Activated naive CD8-positive, alpha-beta T cell (primary cell): ENCODE data around the gene MAPK9.
A peak's percentile ranks its signal among the peaks of the same experiment; 100 is the strongest.

Source experiments
- H3K27ac Mint-ChIP-seq: one replicate; pipeline ENCODE4 v1.8.0; 2021; ENCODE audit warnings: mixed read lengths
- H3K27me3 Mint-ChIP-seq: one replicate; pipeline ENCODE4 v1.8.0; 2021; ENCODE audit warnings: mixed read lengths
- H3K36me3 Mint-ChIP-seq: one replicate; pipeline ENCODE4 v1.8.0; 2021; ENCODE audit warnings: mixed read lengths
- H3K4me1 Mint-ChIP-seq: one replicate; pipeline ENCODE4 v1.8.0; 2021; ENCODE audit warnings: low read depth, mixed read lengths
- H3K4me3 Mint-ChIP-seq: one replicate; pipeline ENCODE4 v1.8.0; 2021; ENCODE audit warnings: mild to moderate bottlenecking, mixed read lengths
- H3K9me3 Mint-ChIP-seq: one replicate; pipeline ENCODE4 v1.8.0; 2021; ENCODE audit warnings: low read depth, mixed read lengths

The MAPK9 gene

DNA sequence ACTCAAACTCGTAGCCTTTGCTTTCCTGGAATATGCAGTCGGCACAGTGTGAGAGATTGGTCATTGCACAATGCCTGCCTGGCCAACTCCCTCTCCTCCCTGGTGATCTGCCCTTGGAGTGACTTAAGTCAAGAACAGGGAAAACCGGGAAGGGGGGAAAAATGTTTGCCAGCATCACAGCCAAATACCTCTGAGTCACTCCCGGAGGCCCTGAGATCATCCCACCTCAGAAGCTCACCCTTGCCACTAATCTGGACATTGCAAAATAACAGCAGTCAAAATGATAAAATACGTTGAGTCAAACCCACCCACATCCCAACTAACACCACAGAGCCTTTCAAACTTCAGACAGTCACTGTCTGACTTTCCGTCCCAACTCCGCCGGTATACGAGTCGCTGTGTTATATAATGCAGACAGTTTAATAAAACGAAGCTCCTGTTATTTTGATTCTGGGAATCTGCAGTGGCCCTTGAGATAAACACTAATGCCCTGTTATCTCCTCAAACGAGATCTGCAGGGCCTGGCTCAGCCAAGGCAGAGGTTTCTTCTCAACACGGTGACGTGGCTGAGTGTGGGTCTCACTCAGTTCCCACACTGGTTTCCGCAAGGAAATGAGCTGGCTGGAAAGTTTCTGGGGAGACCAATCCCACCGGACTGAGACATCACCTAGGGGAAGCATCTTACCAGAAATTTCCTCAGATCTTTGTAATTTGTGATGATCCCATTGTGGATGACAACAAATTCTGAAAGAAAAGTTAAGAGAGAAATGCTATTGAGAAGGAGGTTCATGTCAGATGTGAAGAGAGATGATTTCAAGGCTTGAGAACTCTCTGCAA lies 39.1 kb upstream of the MAPK9 start:
- Mint-ChIP-seq H3K4me1 (no peaks in the 10 kb centered on the region), H3K4me3 (no peak overlapping the region), H3K9me3 (no peaks in the 10 kb centered on the region), H3K36me3 (no peaks in the 10 kb centered on the region), H3K27me3 (peaks cover 3% of the 10 kb centered on the region), H3K27ac (no peak overlapping the region)

DNA sequence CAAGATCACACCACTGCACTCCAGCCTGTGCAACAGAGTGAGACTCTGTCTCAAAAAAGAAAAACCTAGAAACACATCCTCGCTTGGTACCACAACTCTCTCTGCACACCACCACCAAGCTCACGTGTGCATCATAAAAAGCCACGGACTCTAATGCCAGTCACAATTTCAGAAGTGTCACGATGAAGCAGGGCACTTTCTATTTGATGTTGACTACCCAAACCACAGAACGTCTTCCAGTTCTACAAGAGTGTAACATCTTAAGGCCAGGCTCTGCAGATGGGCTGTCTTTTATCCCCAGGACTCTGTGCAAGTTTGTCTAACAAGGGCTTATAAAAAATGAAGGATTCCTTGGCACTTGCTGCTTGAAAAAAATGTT lies 38.4 kb upstream of the MAPK9 start:
- no peak overlapping the region for H3K4me3 Mint-ChIP-seq
- H3K4me1 Mint-ChIP-seq = no peaks in the 10 kb centered on the region
- H3K27ac Mint-ChIP-seq = no peak overlapping the region
- peaks cover 3% of the 10 kb centered on the region for H3K27me3 Mint-ChIP-seq
- H3K9me3 Mint-ChIP-seq = no peaks in the 10 kb centered on the region
- H3K36me3 Mint-ChIP-seq = no peaks in the 10 kb centered on the region

DNA sequence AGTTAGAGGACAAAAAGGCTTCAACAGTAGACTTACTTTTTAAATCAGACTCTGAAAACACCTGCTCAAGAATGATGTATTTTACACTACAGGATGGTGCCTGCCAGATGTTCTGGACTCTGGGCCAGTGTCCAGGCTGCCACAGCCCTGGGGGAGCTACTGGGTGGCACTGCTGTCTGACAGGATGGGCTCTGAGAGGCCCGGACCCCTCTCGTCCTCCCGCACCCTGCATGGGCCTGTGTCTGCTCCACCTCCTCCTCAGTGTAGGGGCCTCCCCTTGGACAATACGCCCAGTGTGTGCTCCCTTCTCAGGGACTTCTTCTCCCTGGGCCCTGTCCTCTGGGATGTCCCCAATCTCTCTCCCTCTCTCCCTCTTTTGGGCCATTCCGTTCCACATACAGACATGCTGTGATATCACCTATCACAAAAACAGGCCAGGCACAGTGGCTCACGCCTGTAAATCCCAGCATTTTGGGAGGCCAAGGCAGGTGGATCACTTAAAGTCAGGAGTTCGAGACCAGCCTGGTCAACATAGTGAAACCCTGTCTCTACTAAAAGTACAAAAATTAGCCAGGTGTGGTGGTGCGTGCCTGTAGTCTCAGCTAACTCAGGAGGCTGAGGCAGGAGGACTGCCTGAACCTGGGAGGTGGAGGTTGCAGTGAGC lies 37.9 kb upstream of the MAPK9 start:
- H3K4me1 Mint-ChIP-seq = no peaks in the 10 kb centered on the region
- no peak overlapping the region for H3K4me3 Mint-ChIP-seq
- no peak overlapping the region for H3K27ac Mint-ChIP-seq
- no peaks in the 10 kb centered on the region for H3K9me3 Mint-ChIP-seq
- H3K27me3 Mint-ChIP-seq = peaks cover 3% of the 10 kb centered on the region
- H3K36me3 Mint-ChIP-seq = no peaks in the 10 kb centered on the region

DNA sequence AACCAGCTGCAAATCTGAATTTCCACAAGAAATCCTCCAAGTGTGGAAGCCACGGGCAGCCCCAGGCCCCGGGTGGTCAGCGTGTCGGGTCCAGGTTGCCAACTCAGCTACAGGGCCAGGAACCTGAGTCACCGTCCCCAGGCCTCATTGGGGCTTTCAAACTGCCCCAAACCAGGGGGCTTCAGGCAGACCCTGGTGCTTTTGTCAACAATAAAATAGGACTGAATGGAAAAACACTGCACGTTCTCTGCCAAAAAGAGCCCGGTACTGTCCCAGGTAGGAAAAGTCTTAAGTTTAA lies 37.2 kb upstream of the MAPK9 start:
- no peaks in the 10 kb centered on the region for H3K36me3 Mint-ChIP-seq
- no peaks in the 10 kb centered on the region for H3K4me1 Mint-ChIP-seq
- H3K27ac Mint-ChIP-seq = no peak overlapping the region
- no peak overlapping the region for H3K4me3 Mint-ChIP-seq
- H3K9me3 Mint-ChIP-seq = no peaks in the 10 kb centered on the region
- peaks cover 3% of the 10 kb centered on the region for H3K27me3 Mint-ChIP-seq

DNA sequence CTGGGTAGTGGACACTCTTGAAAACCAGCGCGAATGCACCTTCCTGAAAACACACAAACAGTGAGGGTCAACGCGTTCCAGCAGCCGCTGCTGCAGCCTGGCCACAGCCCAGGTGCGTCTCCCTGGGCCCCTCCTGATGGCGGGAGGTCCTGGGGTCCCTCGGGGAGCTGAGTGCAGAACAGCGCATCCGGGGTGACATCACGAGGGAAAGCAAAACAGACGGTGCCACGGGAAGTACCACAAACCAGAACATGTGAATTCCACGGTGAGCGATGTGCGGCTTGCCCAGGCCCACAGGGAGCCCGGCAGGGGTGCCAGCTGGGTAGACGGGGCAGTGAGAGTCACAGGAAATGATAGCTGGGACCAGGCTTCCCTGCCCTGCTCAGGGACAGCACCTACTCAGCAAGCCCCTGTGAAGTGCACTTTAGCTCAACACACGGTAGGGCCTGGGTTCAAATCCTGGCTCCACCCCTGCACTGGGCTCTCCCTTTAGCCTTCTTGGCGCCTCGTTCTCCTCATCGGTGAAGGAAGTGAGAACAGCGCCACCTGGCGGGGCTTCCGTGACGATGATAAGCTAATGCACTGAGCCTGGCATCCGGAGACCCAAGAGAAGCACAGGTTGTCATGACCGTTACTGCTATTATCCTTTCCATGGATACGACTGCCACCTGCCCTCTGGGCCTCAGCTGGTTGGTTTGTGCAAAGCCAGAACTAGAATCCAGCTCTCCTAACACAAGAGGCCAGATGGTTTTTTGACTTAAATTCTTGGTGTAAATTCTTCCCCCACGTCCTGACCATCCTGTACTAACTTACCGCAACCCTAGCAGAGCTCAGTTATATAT lies 36.6 kb upstream of the MAPK9 start:
- no peaks in the 10 kb centered on the region for H3K9me3 Mint-ChIP-seq
- peaks cover 1% of the 10 kb centered on the region for H3K27me3 Mint-ChIP-seq
- no peak overlapping the region for H3K4me3 Mint-ChIP-seq
- peak overlapping the region; percentile 28 for H3K27ac Mint-ChIP-seq
- no peaks in the 10 kb centered on the region for H3K4me1 Mint-ChIP-seq
- no peaks in the 10 kb centered on the region for H3K36me3 Mint-ChIP-seq

DNA sequence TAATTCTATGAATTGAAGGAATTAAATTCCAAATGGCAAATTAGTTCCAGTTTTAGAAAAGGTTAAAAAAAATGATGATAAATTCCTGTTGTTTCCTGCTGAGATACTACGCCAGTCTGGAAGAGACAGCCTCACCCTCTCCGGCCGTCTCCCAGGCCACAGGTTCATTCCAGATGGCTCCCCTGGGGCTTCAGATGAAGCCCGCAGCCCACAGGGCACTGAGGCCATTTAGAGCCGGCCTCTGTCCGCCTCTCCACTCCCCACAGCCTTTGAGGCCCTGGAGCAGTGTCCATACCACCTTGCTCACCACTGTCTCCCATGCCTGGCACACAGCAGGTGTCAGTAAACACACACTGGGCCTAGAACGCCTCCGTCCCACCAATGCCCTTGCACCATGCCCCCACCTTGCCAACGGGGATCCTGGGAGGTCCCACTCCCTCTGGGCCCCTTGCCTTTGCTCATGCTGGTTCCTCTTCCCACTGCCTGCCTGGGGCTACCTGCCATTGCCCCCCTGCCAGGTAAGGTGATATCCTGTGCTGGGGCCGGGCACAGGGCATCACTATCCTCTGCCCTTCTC lies 35.2 kb upstream of the MAPK9 start:
- H3K4me3 Mint-ChIP-seq = no peak overlapping the region
- no peaks in the 10 kb centered on the region for H3K27me3 Mint-ChIP-seq
- no peaks in the 10 kb centered on the region for H3K36me3 Mint-ChIP-seq
- no peaks in the 10 kb centered on the region for H3K4me1 Mint-ChIP-seq
- H3K9me3 Mint-ChIP-seq = no peaks in the 10 kb centered on the region
- no peak overlapping the region for H3K27ac Mint-ChIP-seq

DNA sequence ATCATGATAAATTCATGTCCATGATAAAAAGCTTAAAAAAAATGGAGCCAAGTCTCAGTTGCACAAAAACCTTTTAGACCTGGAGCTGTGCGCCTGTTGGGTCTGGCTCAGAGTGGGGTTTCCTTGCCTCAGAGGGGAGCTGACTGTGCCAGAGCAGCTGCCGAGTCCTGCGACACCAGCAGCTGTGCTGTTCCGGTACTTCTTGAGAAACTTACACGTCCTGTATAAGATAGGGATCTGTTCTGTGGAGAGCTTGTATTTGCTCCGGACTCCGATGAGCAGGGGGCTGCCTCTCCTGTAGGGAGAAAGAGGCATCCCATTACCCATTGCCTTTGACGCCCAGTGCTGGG lies 32.7 kb upstream of the MAPK9 start:
- H3K9me3 Mint-ChIP-seq = no peaks in the 10 kb centered on the region
- no peaks in the 10 kb centered on the region for H3K27me3 Mint-ChIP-seq
- H3K27ac Mint-ChIP-seq = no peak overlapping the region
- no peaks in the 10 kb centered on the region for H3K36me3 Mint-ChIP-seq
- H3K4me3 Mint-ChIP-seq = no peak overlapping the region
- no peaks in the 10 kb centered on the region for H3K4me1 Mint-ChIP-seq

DNA sequence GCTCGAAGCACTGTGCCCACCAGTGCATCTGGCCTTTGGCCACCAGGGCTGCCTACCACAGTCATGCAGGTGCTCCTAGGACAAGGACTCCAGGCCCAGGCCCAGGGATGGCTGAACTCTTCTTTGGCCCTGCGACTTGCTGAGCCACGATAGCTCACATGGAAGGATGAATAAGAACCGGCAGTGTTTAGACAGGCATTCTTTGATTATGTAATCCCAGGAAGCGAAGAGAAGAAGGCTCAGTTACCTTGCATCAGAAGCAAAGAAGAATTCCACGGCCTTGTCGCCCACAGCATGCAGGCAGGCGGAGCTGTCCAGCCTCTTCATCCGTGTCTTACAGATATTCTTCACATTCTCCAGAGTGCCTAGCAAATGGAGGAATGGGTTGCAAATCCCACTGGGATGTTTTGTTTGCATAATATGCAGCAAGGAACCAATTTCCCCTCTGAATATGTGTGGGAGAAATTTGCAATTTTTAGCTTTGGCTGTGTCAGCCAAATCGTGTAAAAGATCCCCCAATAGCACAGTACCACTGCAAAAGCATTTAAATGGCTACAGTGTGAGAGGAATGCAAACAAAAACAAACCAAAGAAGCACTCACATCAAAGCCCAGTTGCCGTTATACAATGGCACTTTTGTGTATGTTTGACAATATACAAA lies 32.2 kb upstream of the MAPK9 start:
- no peak overlapping the region for H3K27ac Mint-ChIP-seq
- no peaks in the 10 kb centered on the region for H3K27me3 Mint-ChIP-seq
- H3K4me3 Mint-ChIP-seq = no peak overlapping the region
- H3K4me1 Mint-ChIP-seq = no peaks in the 10 kb centered on the region
- no peaks in the 10 kb centered on the region for H3K36me3 Mint-ChIP-seq
- H3K9me3 Mint-ChIP-seq = no peaks in the 10 kb centered on the region

DNA sequence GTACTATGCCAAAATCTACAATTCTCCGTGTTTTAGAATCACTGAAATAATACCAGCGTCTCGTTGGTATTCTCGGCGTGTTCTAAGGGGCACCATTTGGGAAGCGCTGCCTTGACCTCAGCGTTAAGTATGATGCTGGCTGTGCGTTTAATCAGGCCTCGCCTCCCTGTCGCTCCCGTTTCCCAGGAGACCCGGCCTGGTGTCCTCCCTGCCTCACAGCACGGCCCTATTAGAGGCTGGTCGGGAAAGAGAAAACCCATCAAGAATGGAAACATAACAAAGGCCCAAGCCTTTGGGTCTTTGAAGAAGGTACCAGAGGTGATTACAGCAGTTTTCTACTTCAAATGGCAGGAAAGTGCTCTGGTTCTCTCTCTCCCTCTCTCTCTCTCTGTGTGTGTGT lies 31.3 kb upstream of the MAPK9 start:
- Mint-ChIP-seq H3K9me3 (no peaks in the 10 kb centered on the region), H3K36me3 (no peaks in the 10 kb centered on the region)

DNA sequence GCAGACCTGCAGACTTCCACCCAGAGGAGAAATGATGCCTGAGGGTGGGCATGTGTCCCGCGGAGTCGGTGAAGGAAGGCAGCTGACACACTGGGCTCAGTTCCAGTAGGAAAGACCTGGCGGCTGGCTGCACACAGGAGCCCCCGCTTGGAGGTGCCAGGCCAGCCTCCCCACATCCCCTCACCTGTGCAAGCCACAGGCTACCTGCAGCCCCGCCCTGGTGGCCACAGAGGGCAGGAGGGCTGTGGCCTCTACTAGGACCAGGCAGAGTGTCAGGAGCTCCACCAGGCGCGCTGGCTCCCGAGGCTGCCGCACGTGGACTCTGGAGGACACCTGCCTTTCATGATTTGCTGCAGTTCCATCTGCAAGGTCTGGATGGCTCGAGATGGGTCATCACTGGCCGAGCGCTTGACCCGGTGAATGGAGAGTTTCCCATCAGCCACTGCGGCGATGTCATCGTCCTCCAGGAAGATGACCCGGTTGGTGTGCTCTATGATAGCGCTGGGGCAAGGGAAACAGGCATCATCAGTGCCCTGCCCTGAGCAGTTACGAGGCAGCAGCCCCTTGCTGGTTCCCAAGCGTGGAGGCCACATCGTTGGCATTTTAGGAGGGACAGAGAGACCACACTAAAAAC lies 26.7 kb upstream of the MAPK9 start:
- no peak overlapping the region for H3K4me3 Mint-ChIP-seq
- no peaks in the 10 kb centered on the region for H3K9me3 Mint-ChIP-seq
- H3K27me3 Mint-ChIP-seq = peaks cover 1% of the 10 kb centered on the region
- H3K4me1 Mint-ChIP-seq = peaks cover 3% of the 10 kb centered on the region
- H3K36me3 Mint-ChIP-seq = no peaks in the 10 kb centered on the region
- no peak overlapping the region for H3K27ac Mint-ChIP-seq

More for the DNA sequence above, 31.3 kb upstream of the MAPK9 start:
- Mint-ChIP-seq H3K27ac (no peak overlapping the region), H3K4me1 (no peaks in the 10 kb centered on the region), H3K4me3 (no peak overlapping the region), H3K27me3 (peaks cover 1% of the 10 kb centered on the region)

DNA sequence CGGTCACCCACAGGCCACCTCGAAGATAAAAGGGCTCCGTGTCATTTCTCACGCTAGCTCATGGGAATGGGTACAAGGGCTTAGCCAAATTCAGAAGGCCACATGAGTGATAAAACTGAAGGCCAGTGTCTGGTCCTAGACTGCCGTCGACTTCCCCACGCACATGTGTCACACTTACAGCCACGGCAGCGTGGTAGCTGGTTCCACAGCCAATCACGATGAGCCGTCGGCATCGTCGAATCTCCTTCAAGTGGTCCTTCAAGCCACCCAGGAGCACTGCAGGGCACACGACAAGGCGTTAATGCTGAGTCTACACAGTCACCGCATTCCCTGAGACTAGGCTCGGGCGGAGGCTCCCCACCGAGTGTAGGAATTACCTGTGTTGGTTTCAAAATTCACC lies 24.7 kb upstream of the MAPK9 start:
- Mint-ChIP-seq H3K9me3 (no peaks in the 10 kb centered on the region), H3K4me1 (peaks cover 3% of the 10 kb centered on the region), H3K36me3 (no peaks in the 10 kb centered on the region), H3K27ac (no peak overlapping the region), H3K27me3 (peaks cover 1% of the 10 kb centered on the region), H3K4me3 (no peak overlapping the region)

DNA sequence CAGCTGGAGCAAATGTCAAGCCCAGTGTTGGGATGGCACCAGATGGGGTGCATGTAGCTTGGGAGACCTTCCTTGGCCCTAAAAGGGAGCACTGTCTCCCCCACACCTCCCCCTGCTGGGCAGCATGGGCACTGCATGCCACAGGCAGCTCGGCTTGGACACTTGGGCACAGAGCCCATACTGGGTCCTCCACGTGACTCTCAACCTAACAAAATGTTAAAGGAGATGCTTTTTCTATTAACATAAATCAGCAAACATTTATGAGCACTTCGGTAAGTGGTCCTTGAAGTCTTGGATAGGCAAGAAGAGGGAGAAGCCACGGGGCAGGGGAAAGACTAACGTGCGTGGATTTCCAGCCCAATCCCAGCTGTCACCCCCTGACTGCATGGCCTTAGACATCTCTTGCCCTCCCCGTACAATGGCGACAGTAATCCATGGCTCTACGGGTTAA lies 23.9 kb upstream of the MAPK9 start:
- Mint-ChIP-seq H3K4me1 (peaks cover 3% of the 10 kb centered on the region), H3K27ac (no peak overlapping the region), H3K27me3 (peaks cover 1% of the 10 kb centered on the region), H3K36me3 (no peaks in the 10 kb centered on the region), H3K9me3 (no peaks in the 10 kb centered on the region), H3K4me3 (no peak overlapping the region)

DNA sequence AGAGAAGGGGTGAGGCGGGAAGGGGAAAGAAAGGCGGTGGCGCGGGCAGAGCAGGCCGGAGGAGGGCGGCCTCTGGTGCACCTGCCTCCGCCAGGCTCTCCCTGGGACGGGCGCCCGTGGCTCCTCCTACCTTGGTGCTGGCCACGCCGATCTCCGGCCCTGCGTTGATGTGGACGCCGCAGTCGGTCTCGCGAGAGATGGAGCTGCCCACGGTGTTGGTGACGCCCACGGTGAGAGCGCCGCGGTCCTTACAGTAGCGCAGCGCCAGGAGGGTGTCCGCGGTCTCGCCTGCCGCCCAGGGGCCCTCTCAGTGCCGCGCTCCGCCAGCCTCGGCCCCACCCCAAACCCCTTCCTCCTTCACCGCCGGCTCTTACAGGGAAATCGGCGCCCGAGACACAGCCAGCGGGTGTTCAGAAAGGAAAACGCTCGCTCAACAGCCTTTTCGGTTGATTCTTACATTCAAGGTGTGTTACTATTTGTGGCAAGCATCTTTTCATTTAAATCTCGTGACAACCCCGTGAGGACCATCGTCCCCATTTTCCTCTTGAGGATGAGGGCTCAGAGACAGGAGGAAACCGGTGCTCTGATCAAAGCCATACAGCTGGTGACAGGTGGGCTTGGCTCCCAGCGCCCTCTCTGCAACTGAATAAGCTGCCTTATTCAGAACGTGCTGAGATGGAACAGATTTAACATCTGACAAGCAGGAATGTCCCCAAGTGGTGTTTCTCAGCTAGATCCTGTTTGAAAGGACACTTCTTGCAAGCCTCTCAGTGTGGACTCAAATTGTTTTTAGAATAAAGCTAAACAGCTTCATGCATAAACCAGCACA lies 22.0 kb upstream of the MAPK9 start:
- Mint-ChIP-seq H3K4me3 (peak overlapping the region; percentile 82), H3K27ac (no peak overlapping the region), H3K9me3 (no peaks in the 10 kb centered on the region), H3K4me1 (peaks cover 3% of the 10 kb centered on the region), H3K36me3 (no peaks in the 10 kb centered on the region), H3K27me3 (no peaks in the 10 kb centered on the region)

DNA sequence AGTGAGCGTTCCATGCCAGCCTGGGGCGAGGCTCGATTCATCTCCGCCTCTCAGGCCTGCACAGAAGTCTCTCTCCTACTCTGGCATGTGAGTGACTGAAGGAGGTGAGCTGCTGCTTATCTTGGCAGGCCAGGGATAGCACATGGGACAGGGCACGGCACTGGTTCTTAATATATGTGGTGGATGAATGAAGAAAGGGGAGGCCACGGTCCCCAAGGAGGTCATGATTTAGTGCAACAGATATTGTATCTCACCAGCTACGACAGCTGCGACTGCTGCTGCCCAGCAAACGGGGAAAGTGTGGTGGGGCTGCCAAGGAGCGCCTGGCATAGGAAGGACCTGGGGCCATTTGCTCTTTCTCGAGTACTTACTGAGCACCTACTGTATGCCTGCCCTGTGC lies 19.3 kb upstream of the MAPK9 start:
- Mint-ChIP-seq H3K27ac (no peak overlapping the region), H3K9me3 (no peaks in the 10 kb centered on the region), H3K36me3 (no peaks in the 10 kb centered on the region), H3K4me3 (no peak overlapping the region), H3K4me1 (peaks cover 3% of the 10 kb centered on the region), H3K27me3 (no peaks in the 10 kb centered on the region)
